H1 (cell line): ENCODE results near the gene KRT81.

Experiments
- EP300 ChIP-seq, 2 experiments: IDR thresholded peaks; 1 replicate in 1 of 2; 2 replicates in 1 of 2; pipeline ENCODE4 v1.6.1; 2011 to 2012; ENCODE audit warnings: low read depth in 2 of 2, low read length in 2 of 2, mild to moderate bottlenecking in 2 of 2, borderline replicate concordance in 1 of 2, inconsistent platforms in 1 of 2, moderate library complexity in 1 of 2
- EZH2 ChIP-seq: fragments of 200-600 bp; sonication (generic); IDR thresholded peaks from 2 replicates; pipeline ENCODE4 v1.7.1; 2012; ENCODE audit warnings: low read depth, mild to moderate bottlenecking, moderate library complexity, low read length, inconsistent platforms; ENCODE audit not compliant: severe bottlenecking
- TF ChIP-seq, protein P1 (sequence below), 3 experiments: IDR thresholded peaks; 1 replicate in 2 of 3; 2 replicates in 1 of 3; pipeline versions ENCODE4 v1.5.1 to v1.6.1; 2011; ENCODE audit warnings: low read length in 3 of 3, mild to moderate bottlenecking in 3 of 3, inconsistent platforms in 2 of 3, low read depth in 1 of 3, moderate library complexity in 1 of 3; ENCODE audit not compliant: insufficient read depth in 1 of 3; ENCODE audit errors: control extremely low read depth in 1 of 3

DNA sequence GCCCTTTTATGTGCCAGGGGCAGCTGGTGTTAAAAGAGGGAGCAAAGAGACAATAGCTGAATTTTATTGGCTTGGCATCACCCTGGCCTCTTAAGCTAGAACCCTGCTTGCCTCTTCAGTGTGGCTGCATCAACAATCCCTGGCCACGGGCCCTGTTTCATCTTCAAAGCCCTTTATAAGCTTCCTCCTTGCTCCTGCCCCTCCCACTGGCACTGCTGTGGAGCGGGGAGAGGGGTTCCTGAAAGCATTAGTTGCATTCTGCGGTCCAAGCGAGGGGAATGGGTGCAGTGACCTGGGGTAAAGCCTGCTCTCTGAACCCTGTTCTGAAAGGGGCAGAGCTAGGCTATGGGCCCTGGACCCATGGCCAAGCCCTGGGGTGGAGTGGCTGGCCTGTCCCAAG, 30.1 kb upstream of the KRT81 start:
- TF ChIP-seq EZH2 (no peak), EP300 (IDR thresholded peaks at IDR 0.05; ENCODE audit: borderline replicate concordance in 1 of 2, low read depth in 2 of 2, low read length in 2 of 2) (no peak)
- TF ChIP-seq, protein P1, sequence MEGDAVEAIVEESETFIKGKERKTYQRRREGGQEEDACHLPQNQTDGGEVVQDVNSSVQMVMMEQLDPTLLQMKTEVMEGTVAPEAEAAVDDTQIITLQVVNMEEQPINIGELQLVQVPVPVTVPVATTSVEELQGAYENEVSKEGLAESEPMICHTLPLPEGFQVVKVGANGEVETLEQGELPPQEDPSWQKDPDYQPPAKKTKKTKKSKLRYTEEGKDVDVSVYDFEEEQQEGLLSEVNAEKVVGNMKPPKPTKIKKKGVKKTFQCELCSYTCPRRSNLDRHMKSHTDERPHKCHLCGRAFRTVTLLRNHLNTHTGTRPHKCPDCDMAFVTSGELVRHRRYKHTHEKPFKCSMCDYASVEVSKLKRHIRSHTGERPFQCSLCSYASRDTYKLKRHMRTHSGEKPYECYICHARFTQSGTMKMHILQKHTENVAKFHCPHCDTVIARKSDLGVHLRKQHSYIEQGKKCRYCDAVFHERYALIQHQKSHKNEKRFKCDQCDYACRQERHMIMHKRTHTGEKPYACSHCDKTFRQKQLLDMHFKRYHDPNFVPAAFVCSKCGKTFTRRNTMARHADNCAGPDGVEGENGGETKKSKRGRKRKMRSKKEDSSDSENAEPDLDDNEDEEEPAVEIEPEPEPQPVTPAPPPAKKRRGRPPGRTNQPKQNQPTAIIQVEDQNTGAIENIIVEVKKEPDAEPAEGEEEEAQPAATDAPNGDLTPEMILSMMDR (IDR thresholded peaks at IDR 0.05; ENCODE audit: control extremely low read depth in 1 of 3, insufficient read depth in 1 of 3, low read depth in 1 of 3, low read length in 3 of 3) = no peak
